Measurements from ENCODE around the gene ZNF792. TPM values are rescaled to one million over a fixed set of nuclear protein-coding genes. Genes with fewer than 3 reads are reported as not detected.

The ZNF792 gene
- 10 to 100 TPM in 1 of 4 donors, 1 to 10 TPM in 3; 7.3 to 17.3 (median 7.7) TPM for total RNA-seq

- TF ChIP-seq CTCF (IDR thresholded peaks at IDR 0.05; ENCODE audit: low read depth), result no peak
These were observed at the start of gene ZNF792 for GRCh38 chr19:34963573-34964406. TSS of gene ZNF792 (minus strand) at chr19:34964229. CDS start at chr19:34963662, 567 bp downstream.

- no peak for TF ChIP-seq CTCF (IDR thresholded peaks at IDR 0.05; ENCODE audit: low read depth)
These were observed 49.2 kb upstream of the ZNF792 start for GRCh38 chr19:35013041-35013819.

- TF ChIP-seq CTCF (IDR thresholded peaks at IDR 0.05; ENCODE audit: low read depth), result no peak
These were observed 48.0 kb upstream of the ZNF792 start for GRCh38 chr19:35011737-35012682.

- no peak for TF ChIP-seq CTCF (IDR thresholded peaks at IDR 0.05; ENCODE audit: low read depth)
These were observed 47.2 kb upstream of the ZNF792 start for GRCh38 chr19:35011091-35011689.

GRCh38 chr19:35009424-35010415 lies 45.7 kb upstream of the ZNF792 start:
- TF ChIP-seq CTCF (IDR thresholded peaks at IDR 0.05; ENCODE audit: low read depth), result no peak

GRCh38 chr19:35008891-35009341 lies 44.9 kb upstream of the ZNF792 start:
- no peak for TF ChIP-seq CTCF (IDR thresholded peaks at IDR 0.05; ENCODE audit: low read depth)
